ENCODE results near the gene ATRN.
"Not testable (repeated sequence)": the region's sequence is repeated elsewhere in the genome, so short reads cannot be mapped to it uniquely, and the experiment has no call there.

Gene ATRN

GRCh38 chr20:3563548-3564177 lies 92.8 kb downstream of the ATRN start:
- DNase-seq (ENCODE audit: low read depth) = no peak

GRCh38 chr20:3565851-3566250 lies 95.0 kb downstream of the ATRN start:
- DNase-seq (ENCODE audit: low read depth) = no peak

DNA sequence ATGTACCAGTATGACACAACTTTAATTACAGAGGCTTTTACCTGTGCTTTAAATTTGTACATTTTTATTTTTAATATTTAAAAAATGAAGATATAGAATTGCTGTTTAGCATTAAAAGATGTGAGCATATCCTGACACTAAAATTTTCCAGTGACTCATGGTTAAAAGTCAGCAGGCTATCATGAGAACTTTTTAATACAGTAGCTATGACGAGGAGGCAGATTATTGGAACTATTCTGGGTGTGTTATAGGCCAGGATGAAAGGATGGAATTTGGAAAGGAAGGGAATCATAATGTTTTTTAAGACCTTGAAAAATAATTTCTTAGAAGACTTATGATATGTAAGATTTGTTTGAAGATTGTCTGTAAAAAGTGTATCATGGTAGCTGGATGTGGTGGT lies 101.3 kb downstream of the ATRN start:
- DNase-seq (ENCODE audit: low read depth) = no peak

DNA sequence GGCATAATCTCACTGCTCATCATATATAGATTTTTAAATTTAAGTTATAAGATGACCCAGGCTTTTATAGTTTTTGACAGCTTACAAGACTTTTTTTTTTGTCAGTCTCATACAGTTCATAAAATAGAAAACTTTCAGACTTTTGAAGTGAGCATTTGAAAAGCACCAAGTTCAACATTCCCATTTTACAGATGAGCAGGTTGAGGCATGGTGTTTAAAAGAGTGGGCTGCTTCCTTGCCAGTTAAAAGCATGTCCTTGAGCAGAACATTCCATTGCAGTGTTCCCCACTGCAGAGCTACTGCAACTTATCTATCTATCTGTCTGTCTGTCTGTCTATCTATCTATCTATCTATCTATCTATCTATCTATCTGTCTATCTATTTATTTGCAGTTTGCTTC lies 105.5 kb downstream of the ATRN start:
- no peak for DNase-seq (ENCODE audit: low read depth)

DNA sequence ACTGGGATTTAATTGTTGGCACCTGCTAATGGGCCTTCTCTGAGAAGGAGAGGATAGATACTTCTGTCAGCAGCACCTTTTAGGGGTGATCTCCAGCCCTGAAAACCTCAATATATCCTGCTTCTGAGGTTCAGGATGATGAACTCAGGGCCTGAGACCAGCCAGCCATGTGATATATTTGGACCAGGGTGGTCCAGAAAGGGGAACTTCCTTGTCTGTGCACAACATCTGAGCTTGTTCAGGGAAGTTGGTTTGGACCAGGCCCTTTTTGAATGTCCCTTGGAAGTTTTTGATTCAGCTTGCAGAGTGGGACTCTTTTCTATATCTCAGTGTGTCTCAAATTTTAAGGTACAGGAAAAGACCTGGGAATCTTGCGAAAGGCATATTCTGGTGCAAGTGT lies 106.5 kb downstream of the ATRN start:
- DNase-seq (ENCODE audit: low read depth) = no peak

DNA sequence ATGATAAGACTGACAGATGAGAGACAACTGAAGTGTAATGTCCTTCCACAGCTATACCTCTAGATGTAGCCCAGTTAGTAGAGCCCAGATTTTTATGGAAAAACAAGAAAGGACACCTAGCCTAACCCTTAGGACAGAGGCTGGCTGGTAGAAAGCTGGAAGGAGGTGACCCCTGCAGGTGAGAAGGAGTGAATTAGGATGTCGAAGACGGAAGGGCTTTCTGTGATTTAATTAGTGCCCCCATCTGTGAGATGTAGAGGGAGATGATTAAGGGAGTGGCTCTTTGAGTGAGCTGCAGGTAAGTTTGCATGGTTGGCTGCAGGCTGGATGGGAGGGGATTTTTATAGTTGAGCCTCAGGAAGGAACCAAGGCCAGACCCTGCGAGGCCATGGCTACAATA lies 109.6 kb downstream of the ATRN start:
- DNase-seq (ENCODE audit: low read depth) = no peak

GRCh38 chr20:3583765-3584164 lies 112.9 kb downstream of the ATRN start:
- no peak for DNase-seq (ENCODE audit: low read depth)

- DNase-seq (ENCODE audit: low read depth) = no peak
These were observed 115.3 kb downstream of the ATRN start for GRCh38 chr20:3586093-3586492.

GRCh38 chr20:3590164-3590563 lies 119.3 kb downstream of the ATRN start:
- DNase-seq (ENCODE audit: low read depth) = no peak

- DNase-seq (ENCODE audit: low read depth) = no peak
These were observed 122.1 kb downstream of the ATRN start for GRCh38 chr20:3592931-3593330.

GRCh38 chr20:3595541-3595940 lies 124.7 kb downstream of the ATRN start:
- DNase-seq (ENCODE audit: low read depth) = no peak

DNA sequence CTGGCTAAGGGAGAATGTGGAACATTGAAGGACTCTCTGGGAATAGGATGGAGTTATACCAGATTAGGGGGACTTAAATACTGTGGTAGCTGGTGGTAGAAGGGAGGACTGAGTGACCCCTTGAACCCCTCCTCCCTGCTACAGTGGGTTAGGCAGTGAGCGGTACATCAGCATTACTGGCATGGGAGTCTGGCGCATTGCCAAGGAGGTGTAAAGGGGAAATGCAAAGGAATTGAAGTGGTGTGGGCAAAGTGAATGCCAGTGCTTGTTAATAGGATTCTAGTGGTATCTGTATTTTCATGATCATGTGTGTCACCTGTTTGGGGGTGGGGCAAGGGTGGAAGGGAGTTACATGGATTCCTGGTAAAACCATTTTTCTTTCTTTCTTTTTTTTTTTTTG lies 132.3 kb downstream of the ATRN start:
- no peak for DNase-seq (ENCODE audit: low read depth)

GRCh38 chr20:3605386-3605886 lies 134.6 kb downstream of the ATRN start:
- not testable (repeated sequence) for DNase-seq (ENCODE audit: low read depth)

DNA sequence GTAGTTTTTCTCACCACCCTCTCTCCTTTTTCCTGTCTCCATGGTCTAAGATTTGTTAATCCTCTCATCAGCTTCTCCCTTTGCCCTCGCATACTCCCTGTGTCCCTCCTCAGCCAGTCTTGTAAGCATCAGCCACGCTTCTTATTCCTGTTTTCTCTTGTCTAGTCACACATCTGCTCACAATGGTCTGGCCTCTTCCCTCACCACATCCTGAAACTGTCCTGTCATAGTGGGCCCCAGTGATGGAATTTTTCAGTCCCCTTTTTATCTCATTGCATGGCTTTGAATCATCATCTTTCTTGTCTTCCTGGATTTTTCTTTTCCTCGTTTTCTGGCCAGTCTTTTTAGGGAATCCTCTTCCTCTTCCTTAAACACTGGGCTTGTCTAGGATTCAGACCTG lies 135.2 kb downstream of the ATRN start:
- no peak for DNase-seq (ENCODE audit: low read depth)

DNA sequence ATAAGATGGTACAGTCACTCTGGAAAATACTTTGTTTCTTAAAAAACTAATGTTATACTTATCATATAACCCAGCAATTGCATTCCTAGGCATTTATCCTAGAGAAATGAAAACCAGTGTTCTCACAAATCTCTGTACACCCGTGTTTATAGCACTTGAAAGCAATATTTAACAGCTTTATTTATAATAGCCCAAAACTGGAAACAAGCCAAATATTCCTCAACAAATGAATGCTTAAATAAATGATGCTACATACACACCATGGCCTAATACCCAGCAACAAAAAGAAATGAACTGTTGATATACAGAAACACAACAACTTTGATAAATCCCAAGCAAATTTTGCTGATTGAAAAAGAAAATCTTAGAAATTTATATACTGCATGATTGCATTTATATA lies 141.1 kb downstream of the ATRN start:
- no peak for DNase-seq (ENCODE audit: low read depth)

GRCh38 chr20:3612795-3613572 lies 142.2 kb downstream of the ATRN start:
- no peak for DNase-seq (ENCODE audit: low read depth)

- DNase-seq (ENCODE audit: low read depth) = no peak
These were observed 143.1 kb downstream of the ATRN start for GRCh38 chr20:3613821-3614440.

- no peak for DNase-seq (ENCODE audit: low read depth)
These were observed 143.6 kb downstream of the ATRN start for GRCh38 chr20:3614466-3614865.

DNA sequence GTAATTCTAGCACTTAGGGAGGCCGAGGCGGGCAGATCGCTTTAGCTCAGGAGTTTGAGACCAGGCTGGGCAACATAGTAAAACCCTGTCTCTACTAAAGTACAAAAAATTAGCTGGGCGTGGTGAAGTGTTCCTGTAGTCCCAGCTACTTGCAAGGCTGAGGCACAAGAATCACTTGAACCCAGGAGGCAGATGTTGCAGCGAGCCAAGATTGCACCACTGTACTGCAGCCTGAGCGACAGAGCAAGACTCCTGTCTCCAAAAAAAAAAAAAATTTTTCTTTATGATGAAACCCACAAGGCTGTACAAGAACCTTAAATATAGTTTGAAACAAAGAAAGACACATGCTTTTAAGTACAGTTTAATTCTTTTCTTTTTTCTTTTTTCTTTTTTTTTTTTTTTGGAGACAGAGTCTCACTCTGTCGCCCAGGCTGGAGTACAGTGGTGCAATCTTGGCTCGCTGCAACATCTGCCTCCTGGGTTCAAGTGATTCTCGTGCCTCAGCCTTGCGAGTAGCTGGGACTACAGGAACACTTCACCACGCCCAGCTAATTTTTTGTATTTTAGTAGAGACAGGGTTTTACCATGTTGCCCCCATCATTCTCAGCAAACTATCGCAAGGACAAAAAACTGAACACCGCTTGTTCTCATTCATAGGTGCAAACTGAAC lies 144.5 kb downstream of the ATRN start:
- not testable (repeated sequence) for DNase-seq (ENCODE audit: low read depth)

DNA sequence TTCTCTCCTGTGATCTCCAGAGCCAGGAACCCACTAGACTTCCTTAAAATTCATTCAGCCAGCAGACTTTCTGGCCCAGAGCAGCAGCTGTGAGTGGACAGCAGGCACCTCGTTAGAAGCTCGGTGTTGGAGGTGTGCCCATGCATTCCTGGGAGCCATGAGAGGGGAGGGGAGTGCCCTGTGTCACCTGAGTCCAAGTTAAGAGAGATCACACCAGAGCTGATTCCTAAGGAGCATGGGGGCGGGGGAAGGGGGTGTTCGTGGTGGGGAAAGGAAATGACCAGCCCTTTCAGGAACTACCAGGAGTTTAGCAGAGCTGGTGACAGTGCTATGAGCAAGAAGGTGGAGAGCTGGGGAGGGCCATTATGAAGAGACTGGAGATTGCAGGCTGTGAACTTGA lies 145.4 kb downstream of the ATRN start:
- DNase-seq (ENCODE audit: low read depth) = no peak

DNA sequence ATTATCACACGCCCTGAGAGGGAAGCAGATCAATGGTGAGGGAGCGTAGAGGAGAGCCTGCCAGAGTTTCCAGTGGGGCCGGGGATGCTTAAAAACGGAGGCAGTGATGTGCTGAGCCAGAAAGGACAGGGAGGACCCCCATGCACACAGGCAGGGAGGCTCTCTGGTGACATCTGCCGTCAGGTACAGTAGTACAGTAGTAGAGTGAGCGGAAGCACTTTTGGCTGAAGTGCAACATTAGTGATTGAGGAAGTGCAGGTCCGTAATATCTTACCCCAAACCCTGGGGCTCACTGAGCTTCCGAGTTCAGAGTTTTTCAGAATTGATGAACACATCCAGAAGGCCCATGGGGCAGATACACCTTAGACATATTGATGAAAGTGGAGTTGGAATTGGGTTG lies 150.3 kb downstream of the ATRN start:
- DNase-seq (ENCODE audit: low read depth) = no peak

GRCh38 chr20:3622406-3622805 lies 151.6 kb downstream of the ATRN start:
- DNase-seq (ENCODE audit: low read depth) = no peak

DNA sequence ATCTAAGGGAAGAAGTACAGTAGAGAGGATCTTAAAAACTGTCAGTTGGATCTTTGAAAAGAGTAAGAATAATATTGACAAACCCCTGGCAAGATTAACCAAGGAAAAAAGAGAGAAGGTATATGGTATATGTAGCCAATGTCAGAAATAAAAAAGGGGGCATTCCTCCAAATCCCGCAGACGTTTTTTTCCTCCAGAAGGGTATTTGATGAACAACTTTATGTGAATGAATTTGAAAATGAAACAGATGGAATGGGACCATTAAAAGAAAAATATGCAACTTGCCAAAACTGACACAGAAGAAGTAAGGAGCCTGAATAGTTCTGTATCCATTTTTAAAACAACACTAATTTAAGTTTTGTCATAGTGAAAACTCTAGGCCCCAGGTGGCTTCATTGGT lies 156.7 kb downstream of the ATRN start:
- no peak for DNase-seq (ENCODE audit: low read depth)
